HG03175 (cell line): ENCODE results near the gene NR0B2.

ENCODE experiments used
- ATAC-seq: cut with Tn5 transposase; IDR thresholded peaks from one replicate; pipeline ENCODE4 v1.9.1; 2021; ENCODE audit warnings: mild to moderate bottlenecking, moderate library complexity; ENCODE audit not compliant: unreplicated experiment

The NR0B2 gene

DNA sequence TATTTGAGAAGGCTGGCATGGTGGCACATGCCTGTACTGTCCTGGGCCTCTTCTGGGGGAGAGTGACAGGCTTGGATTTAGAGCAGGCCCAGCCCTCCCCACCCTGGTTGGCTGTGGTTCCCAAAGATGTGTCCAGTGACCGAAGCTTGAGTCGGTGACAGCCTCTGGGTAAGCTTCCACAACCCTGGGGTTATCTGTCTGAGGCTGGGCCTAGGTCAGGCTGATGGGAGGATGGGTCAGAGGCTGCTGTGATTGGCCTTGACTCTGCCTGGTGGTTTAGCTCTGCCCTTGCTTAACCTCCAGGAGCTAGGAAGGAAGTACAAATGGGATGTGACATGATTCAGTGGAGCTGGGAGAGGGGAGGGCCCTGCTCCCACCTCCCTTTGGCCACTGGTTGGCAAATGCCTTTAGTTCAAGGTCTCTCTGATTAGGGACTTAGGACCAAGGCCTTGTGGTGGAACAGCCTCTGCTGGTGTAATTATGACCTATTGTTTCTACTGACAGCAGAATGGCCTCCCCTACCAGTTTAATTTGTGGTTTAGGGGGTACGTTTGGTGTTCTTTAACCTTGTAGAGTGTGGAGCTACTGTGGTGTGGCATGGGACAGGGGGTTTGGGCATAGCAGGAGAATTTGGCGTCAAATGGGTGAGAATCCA is 24.4 kb upstream of the NR0B2 start:
- ATAC-seq, result no peak

DNA sequence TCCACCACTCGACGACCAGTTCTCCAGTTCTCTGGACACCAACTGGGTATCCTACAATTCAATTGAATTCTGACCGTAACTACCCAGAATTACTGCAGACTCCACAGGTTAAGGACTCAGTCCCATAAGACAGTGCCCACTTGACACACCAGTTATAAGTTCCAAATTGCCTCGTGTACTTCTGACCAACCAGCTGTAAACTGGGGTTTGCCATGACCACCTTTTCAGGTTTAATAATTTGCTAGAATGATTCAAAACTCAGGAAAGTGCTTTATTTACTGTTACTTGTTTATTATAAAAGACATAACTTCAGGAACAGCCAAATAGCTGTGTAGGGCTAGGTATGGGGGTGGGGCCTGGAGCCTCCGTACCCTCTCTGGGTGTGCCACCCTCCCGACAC is 23.0 kb upstream of the NR0B2 start:
- no peak for ATAC-seq

DNA sequence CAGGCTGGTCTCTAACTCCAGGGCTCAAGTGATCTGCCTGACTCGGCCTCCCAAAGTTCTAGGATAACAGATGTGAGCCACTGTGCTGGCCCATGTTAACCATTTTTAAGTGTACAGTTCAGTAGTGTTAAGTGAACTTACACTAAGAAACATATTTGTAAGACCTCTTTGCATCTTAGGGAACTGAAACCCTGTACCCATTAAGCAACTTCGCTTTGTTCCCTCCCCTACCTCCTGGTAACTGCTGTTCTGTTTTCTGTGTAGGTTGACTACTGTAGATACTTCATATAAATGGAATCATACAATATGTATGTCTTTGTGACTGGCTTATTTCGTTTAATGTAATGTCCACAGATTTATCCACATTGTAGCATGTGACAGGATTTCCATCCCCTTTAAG is 18.8 kb upstream of the NR0B2 start:
- no peak for ATAC-seq

DNA sequence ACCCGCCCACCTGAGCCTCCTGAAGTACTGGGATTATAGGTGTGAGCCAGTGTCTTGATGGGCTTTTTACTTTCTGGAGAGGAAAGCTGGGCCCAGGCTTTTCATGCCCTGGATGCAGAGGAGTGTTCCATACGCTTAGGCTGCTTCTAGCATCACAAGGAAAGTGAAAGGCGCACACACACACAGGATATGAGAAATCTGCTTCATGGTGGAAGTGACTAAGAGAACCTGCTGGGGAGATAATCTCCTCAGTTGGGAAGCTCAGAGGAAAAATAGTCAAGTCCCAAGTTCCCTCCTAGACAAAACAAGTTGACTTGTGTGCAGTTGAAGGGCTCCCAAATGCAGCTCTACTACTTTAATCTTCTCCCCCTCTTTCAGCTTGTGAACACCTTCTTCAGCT is 9.9 kb upstream of the NR0B2 start:
- no peak for ATAC-seq

DNA sequence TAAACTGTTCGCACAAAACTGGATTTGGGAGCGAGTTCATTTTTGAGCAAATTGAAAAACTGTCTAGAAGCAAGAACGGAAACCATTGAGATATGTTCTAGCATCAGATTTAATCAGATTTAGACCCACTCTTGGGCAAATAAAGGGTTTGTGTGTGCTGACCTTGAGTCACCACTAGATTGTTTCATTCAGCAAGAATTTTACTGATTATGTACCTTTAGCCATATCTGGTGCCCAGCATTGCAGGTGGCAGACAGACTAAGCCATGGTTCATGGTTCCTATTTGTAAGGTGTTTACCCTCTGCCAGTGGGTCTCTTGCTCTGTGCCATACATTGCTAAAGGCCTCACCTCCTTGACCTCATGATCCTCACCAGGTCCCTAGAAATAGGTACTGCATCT is 9.1 kb upstream of the NR0B2 start:
- ATAC-seq, result no peak

DNA sequence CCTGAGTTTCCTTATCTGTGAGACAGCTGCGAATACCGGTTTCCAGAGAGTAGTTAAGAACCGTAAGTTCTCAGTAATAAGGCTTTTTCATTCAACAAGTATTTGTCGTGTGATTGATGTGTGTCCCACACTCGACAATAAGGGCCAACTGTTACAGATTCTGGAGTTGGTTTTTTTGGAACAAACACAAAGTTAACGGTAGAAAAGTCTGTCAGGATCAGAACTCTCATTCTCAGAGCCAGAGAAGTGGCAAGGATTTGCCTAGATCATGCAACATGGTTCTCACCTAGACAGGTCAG is 8.6 kb upstream of the NR0B2 start:
- ATAC-seq, result no peak

DNA sequence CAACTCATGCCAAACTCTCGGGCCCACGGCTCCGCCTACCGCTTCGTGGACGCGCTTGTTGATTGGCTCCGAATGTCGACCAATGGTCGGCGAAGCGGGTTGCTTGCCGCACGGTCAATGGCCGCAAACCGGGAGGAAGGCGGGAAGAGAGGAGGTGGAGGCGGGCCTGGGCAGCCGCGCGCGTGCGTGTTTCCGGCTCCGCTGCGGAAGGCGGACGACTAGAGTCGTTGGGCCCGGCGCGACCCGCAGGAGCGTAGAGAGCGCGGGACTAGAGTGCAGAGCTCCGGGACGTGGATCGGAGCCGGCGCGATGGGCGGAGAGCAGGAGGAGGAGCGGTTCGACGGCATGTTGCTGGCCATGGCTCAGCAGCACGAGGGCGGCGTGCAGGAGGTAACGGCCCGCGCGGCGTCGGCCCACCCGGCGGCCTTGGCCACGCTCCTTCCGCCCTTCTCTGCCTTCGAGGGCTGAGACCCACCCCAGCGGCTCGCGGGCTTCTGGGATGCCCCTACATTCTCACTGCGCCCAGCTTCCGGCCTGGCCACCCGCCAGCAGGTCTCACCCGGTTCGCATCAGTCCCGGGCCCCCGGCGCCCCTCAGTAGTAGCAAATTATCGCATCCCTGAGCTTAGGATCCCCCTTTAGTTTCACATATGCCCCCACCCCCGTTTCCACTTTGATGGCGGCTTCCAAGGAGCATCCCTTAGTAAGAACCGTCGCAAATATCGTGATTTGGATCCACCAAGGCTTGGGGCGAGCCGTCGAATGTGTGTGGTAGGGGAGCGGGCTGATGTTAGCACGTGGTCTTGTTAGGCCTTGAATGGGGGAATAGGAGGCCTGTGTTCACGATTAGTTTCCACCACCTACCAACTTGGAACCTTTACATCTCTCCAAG is 8.0 kb upstream of the NR0B2 start, which contains the start of gene NUDC:
Gene NUDC (plus strand): TSS at position 204 of the 891 bp plus-strand sequence. CDS start 106 bp downstream, at position 310.
- peak; percentile 98 for ATAC-seq

DNA sequence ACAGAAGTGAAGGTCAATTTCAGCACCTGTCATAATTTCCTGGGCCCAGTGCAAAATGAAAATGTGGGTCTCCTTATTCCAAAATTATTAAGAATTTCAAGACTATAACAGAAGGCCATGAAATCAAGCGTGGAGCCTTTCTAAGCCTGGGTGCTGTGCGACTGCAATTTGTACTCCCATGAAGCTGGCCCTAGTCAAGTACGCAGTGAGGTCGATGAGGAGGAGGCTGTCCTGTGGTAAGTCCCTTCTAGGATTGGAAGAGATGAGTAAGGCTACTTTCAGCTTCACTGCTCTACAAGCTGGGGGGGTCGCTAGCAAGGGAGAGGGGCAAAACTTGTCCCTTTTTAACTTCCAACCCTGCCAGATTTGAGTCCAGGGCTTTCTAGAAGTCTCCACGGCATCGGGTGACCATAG is 7.4 kb upstream of the NR0B2 start:
- no peak for ATAC-seq

DNA sequence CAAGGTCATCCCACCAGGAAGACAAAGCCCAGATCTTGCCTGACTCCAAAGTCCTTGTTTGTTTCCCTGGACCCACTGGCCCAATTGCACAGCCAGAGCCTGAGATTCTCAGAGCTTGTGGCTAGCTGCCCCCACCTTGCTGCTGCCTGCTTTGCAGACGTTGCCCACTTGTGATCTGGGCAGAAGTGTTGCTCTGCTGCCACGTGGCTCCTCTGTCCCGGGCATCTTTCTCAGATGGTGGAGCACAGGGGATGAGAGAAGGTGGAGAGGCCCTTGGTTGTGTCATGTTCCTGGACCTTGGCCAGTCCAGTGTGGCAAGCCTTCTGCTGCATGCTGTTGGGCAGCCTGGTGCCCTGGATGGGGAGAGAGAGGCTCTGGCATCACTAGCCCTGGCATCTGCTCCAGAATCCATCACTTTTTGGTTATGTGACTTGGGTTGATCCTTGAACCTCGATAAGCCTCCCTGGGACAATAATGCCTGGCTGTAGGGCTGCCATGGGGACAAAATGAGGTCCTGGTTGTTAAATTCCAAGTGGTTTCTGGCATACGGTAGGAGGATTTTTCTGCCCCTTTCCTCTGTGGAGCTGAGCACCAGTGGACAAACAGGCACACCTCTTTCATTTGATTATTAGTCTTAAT is 1.5 kb upstream of the NR0B2 start:
- ATAC-seq, result no peak

DNA sequence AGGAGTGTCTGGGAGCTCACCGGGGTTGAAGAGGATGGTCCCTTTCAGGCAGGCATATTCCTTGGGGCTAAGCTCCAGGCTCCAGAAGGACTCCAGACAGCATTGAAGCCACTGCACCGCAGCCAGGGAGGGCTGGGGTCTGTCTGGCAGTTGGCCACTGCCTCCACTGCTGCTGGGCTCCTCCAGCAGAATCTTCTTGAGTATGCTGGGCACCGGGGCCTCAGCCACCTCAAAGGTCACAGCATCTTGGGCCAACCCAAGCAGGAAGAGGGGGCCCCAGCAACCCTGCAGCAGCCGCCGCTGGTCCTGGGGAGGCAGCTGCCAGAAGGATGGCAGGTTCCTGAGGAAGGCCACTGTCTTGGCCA is 404 bp downstream of the NR0B2 start:
- ATAC-seq, result no peak

DNA sequence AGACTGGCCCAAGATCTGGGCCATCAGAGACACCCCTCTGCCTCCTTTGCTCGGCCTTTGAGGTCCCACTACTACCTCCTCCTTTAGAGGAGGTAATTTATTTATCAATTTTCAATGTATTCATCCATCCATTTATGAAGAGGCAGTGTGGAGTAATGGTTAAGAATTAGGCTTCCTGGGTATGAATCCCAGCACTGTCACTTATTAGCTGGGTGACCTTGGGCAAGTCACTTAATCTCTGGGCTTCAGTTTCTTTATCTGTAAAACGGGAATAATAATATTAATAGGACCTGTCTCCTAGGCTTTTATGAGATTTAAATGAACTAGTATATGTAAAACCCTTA is 1.7 kb downstream of the NR0B2 start:
- no peak for ATAC-seq

DNA sequence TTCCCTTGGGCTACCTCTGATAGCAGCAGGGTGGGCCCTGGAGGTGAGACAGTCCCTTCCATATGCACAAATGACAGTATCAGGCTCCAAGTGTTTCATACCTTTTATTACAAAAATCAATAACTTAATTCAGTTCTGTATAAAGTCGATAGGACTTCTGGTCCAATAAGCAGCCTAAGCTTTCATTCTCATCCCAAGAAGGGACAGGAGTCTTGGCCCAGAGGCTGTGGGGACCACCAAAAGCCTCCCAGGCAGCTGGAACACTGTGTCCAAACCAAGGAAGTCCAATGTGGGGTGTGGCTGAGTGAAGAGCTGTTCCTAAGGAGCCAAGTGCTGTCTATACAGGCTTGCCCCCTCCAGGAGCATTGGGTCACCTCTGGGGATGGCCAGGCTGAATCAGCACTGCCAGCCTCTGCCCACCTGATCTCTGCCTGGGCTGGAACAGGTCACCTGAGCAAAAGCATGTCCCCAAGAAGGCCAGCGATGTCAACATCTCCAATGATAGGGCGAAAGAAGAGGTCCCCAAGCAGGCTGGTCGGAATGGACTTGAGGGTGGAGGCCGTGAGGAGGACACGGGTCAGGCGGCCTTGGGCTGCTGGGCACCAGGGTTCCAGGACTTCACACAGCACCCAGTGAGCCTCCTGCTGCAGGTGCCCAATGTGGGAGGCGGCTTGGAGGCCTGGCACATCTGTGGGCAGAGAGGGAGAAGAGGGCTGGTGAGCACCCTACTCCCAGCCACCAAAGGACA is 2.2 kb downstream of the NR0B2 start:
- no peak for ATAC-seq

DNA sequence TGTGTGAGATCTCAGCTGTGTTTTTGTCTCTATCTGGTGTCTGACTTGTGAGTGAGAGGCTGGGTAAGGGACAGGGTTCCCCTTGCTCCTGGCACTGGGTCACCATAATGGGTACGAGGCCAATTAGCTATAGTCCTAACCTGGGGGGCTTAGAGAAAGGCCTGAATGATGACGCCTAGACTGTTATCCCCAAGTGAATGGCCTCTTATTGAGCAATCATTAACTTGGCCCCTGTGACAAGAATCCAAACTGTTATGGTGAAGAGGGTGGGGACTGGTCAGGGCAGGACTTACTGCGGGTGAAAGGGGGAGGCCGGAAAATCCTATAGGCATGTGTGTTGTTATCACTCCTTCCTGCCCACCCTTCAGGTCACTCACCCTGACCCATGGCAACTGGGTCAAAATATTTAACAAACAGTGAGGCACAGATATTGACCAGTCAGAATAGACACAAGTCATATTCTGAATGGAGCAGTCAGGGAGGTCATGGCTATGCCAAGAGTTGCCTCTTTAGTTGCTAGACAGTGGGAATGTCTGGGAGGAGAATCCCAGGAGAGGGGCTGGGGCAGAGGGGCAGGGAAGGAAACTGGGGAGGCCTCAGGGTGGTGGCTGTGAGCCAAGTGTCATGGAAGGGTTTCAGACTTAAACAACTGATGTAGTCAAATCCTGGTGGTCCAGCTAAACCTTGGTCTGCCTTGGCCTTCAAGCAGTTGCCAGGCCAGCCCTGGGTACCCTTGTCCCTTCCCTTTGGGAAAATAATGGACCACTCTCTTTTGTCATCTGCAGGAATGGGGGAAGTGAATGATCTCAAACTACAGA is 3.2 kb downstream of the NR0B2 start:
- no peak for ATAC-seq

DNA sequence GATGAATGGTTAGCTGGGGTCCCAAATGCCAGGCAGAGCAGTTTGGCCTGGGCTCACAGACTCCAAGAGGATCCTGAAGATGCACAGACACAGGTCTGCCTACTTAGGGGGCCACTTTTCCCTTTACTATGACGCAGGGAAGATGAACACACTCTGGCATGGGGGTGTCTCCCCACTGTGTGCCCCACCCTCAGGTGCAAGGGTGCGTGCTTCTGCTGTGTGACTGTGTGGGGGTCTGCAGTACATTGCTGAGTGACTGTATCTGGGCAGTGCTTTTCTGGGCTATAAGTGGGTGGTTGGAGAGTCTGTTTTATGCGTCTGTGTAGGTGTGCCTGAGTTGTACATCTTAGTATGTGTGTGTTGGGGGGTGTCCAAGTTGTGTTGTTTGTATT is 3.8 kb downstream of the NR0B2 start:
- ATAC-seq, result no peak

DNA sequence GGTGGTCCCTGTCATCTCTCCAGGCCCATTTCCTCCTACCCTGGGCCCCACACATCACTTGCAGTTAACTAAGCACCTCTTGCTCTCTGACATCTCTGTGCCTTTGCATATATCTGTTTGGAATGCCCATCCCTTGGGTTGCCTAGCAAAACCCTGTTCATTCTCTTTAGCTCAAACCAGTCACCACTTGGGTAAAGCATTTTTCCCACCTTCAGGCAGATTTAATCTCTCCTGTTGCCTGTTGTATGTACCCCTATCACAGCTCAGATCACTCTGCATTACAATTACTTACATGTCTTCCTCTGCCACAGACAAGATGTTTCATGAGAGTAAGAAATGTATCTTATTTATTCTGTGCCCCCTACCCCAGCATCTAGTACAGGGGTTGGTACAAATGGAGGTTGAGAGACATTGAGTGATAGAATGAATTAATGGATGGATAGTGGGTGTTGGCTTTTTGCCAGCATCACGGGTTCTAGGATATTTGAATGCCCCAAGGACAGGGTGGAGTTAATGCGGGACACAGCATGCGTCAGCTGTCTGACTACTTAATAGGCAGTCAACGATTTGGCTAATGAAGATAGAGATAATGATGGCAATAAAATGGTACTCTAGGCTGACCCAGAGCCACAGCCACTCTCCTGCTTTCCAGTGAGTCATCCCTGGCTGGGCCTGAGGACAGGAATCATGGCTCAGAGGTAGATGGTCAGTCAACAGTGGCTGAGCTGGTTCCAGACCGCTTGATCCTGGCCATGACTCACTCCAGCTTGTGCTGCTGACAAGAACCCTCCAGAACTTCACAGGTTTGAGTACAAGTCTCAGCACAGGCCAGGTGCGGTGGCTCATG is 6.5 kb downstream of the NR0B2 start:
- no peak for ATAC-seq

DNA sequence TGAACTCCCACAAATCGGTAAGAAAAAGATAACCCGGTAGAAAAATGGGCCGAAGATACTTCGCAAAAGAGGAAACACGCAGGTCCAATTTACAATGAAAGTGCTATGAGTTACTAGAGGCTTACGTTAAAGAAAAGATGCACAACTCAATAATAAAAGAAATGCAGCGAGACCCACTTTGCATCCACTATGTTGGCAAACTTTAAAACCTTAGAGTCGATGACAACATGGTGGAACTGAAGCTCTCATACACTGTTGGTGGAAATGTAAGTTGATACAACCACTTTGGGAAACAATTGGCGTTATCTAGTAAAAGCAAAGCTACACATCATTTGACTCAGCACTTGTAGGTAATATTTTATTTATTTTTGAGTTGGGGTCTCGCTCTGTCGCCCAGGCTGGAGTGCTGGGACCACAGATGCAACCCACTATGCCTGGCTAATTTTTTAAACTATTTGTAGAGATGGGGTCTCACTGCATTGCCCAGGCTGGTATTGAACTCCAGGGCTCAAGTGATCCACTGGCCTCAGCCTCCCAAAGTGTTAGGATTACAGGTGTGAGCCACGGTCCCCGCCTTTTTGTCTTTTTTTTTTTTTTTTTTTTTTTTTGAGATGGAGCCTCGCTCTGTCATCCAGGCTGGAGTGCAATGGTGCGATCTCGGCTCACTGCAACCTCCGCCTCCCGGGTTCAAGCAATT is 12.8 kb downstream of the NR0B2 start:
- ATAC-seq, result no peak

DNA sequence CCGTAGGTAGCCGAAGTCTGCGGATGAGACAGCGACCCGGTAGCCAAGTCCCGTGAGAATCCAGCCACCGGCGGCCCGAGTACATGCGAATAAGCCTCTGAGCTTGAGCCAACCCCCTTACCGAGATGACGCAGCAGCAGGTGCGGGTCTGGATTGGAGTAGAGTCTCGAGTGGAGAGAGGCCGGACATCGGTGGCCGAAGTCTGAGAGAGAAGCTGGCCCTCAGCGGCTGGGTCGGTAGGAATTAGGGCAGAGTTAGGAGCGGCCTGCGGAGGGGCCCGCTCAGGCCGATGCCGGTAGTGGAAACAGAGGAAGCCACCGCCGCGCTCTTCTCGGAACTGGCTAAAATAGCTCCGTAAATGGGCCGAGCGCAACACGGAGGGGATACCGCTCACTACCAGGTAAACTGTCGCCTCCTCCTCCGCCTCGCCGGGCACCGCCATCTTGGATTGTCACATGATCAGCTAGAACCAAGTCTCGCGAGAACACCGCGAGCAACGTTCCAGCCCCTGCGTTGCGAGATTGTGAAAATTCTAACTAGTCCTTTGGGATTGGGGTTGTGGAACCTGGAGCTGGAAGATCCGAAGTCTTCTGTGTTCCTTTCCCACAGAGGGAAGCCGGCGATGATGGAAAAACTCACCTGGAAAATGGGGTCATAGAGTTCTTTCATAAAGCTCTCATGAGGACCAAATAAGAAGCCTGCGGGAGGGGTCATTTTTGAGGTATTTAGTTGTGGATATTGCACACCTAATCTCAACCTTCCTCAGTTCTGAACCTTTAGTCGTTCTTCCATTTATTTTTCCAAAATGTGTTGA is 13.6 kb downstream of the NR0B2 start, which contains the start of gene GPATCH3:
Gene GPATCH3 (minus strand): TSS at position 467 of the 814 bp plus-strand sequence. CDS start 25 bp downstream, at position 442.
- ATAC-seq, result peak; percentile 82

DNA sequence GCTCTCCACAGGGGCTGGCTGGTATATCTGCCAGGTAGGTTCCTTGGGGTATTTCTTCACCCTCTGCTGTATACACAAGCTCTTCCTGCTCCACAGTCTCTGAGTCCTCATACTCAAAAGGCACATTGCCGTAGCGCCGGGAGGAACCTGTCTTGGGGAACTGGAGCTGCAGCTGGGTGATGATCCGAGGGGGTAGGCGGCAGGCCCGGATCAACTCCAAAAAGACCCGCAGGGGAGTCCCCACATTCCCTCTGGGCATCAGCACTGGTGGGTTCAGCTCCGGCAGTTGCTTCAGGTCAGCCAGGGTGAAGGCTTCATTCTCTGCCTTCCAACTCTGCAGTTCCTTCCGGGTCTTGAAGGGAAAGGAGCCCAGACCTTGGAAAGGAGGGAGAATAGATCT is 16.4 kb downstream of the NR0B2 start:
- ATAC-seq, result no peak
